ENCODE results near the gene EIF3M.

DNA sequence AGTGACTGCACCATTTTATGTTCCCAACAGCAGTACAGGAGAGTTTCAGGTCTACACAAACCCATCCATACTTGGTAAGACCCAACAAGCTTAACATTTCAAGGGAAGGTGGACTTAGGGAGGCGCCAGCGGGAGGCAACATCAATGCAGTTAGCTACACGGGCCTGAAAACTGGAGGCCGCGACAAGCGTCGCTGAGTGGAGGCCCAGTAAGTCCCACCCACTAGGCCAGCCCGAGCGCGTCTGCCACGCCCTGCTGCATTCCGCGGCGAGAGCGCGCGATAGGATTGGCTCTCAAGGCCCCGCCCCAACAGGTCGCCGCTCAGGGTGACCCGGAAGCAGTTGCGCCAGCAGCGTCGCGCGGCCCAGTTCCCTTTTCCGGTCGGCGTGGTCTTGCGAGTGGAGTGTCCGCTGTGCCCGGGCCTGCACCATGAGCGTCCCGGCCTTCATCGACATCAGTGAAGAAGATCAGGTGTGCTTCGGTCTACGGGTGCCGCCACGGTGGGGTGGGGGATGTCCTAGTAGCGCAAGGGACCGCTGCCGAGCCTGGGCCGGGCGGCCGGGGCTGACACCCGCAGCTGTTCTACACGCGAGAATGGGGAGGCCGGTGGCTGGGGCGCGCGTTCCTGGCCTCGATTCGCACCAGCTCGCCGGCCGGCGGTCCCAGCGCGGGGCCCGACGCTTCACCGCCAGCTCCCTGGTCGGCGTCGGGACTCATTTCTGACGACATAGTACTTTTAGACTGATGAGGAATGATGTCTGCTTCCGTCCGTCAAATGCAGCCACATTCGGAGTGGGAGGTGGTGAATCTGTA is at the start of gene EIF3M:
- TF ChIP-seq FOXM1 (IDR thresholded peaks at IDR 0.05; ENCODE audit: borderline replicate concordance) (no peak), TARDBP (IDR thresholded peaks at IDR 0.05) (no peak), BHLHE40 (IDR thresholded peaks at IDR 0.05; ENCODE audit: borderline replicate concordance) (no peak), CTBP1 (IDR thresholded peaks at IDR 0.05; ENCODE audit: borderline replicate concordance) (no peak), NFRKB (IDR thresholded peaks at IDR 0.05) (no peak)
